H9 (cell line): ENCODE data around the gene KLF14. TPM values are rescaled to one million over a fixed set of nuclear protein-coding genes. Genes with fewer than 3 reads are reported as not detected.

Source experiments
- DNase-seq: peaks from one replicate; pipeline ENCODE4 v3.0.0-alpha.2; 2017
- H2AFZ ChIP-seq: one replicate; pipeline ENCODE4 v1.6.1; 2013; ENCODE audit warnings: mild to moderate bottlenecking, low read length, control low read depth, moderate library complexity
- H2AK5ac ChIP-seq: 2 replicates; pipeline ENCODE4 v1.6.1; 2013; ENCODE audit warnings: low read length, control low read depth, mixed read lengths; ENCODE audit not compliant: insufficient read length
- H2BK120ac ChIP-seq: one replicate; pipeline ENCODE4 v1.6.1; 2013; ENCODE audit warnings: low read depth, mild to moderate bottlenecking, low read length, control low read depth, inconsistent platforms; ENCODE audit not compliant: poor library complexity, severe bottlenecking
- H2BK12ac ChIP-seq: 2 replicates; pipeline ENCODE4 v1.6.1; 2013; ENCODE audit warnings: low read length, control low read depth, mixed read lengths, low read depth; ENCODE audit not compliant: insufficient read length
- H2BK15ac ChIP-seq: 2 replicates; pipeline ENCODE4 v1.6.1; 2013; ENCODE audit warnings: low read depth, low read length, control low read depth
- H2BK20ac ChIP-seq: one replicate; pipeline ENCODE4 v1.6.1; 2013; ENCODE audit warnings: low read depth, mild to moderate bottlenecking, low read length, control low read depth, inconsistent platforms; ENCODE audit not compliant: poor library complexity, severe bottlenecking
- H2BK5ac ChIP-seq: 2 replicates; pipeline ENCODE4 v1.6.1; 2013; ENCODE audit warnings: low read length, control low read depth, mixed read lengths; ENCODE audit not compliant: insufficient read length
- H3K14ac ChIP-seq: 2 replicates; pipeline ENCODE4 v1.6.1; 2013; ENCODE audit warnings: low read length, control low read depth; ENCODE audit not compliant: insufficient read depth
- H3K18ac ChIP-seq: 2 replicates; pipeline ENCODE4 v1.6.1; 2013; ENCODE audit warnings: low read depth, mild to moderate bottlenecking, mixed read lengths, low read length, control low read depth; ENCODE audit not compliant: insufficient read length
- H3K23ac ChIP-seq: 2 replicates; pipeline ENCODE4 v1.6.1; 2013; ENCODE audit warnings: low read length, control low read depth, mixed read lengths, low read depth; ENCODE audit not compliant: insufficient read length
- H3K23me2 ChIP-seq: 2 replicates; pipeline ENCODE4 v1.6.1; 2013; ENCODE audit warnings: low read depth, mild to moderate bottlenecking, mixed read lengths, low read length, control low read depth; ENCODE audit not compliant: insufficient read length, poor library complexity, severe bottlenecking
- H3K27ac ChIP-seq: 2 replicates; pipeline ENCODE4 v1.5.1; 2013; ENCODE audit warnings: low read length, control low read depth, mixed read lengths, low read depth; ENCODE audit not compliant: insufficient read length
- H3K27me3 ChIP-seq: 2 replicates; pipeline ENCODE4 v1.6.1; 2013; ENCODE audit warnings: low read length, control low read depth, inconsistent platforms; ENCODE audit not compliant: insufficient read depth
- H3K4ac ChIP-seq: 2 replicates; pipeline ENCODE4 v1.6.1; 2013; ENCODE audit warnings: low read depth, mild to moderate bottlenecking, control low read depth, inconsistent platforms, low read length, moderate library complexity
- H3K4me1 ChIP-seq: 2 replicates; pipeline ENCODE4 v1.6.1; 2013; ENCODE audit warnings: low read length, control low read depth, inconsistent platforms; ENCODE audit not compliant: insufficient read depth
- H3K4me2 ChIP-seq: 2 replicates; pipeline ENCODE4 v1.6.1; 2013; ENCODE audit warnings: low read length, control low read depth, mixed read lengths; ENCODE audit not compliant: insufficient read length, insufficient read depth
- H3K56ac ChIP-seq: 2 replicates; pipeline ENCODE4 v1.6.1; 2013; ENCODE audit warnings: low read depth, mild to moderate bottlenecking, mixed read lengths, low read length, control low read depth; ENCODE audit not compliant: insufficient read length
- H3K79me1 ChIP-seq: 2 replicates; pipeline ENCODE4 v1.6.1; 2013; ENCODE audit warnings: low read depth, mild to moderate bottlenecking, moderate library complexity, low read length, control low read depth, inconsistent platforms; ENCODE audit not compliant: insufficient read depth, poor library complexity, severe bottlenecking
- H3K79me2 ChIP-seq: 2 replicates; pipeline ENCODE4 v1.6.1; 2013; ENCODE audit warnings: low read length, control low read depth, inconsistent platforms; ENCODE audit not compliant: insufficient read depth
- H3K9ac ChIP-seq: 2 replicates; pipeline ENCODE4 v1.6.1; 2013; ENCODE audit warnings: low read length, control low read depth, mixed read lengths; ENCODE audit not compliant: insufficient read length; ENCODE audit errors: extremely low read depth
- H3K9me3 ChIP-seq: one replicate; pipeline ENCODE4 v1.6.1; 2013; ENCODE audit warnings: low read depth, low read length, inconsistent platforms; ENCODE audit not compliant: control insufficient read depth
- H3T11ph ChIP-seq: one replicate; pipeline ENCODE4 v1.6.1; 2013; ENCODE audit warnings: mild to moderate bottlenecking, low read length, control low read depth, inconsistent platforms
- H4K20me1 ChIP-seq: one replicate; pipeline ENCODE4 v1.6.1; 2013; ENCODE audit not compliant: control insufficient read depth, insufficient read length, insufficient read depth
- H4K5ac ChIP-seq: 2 replicates; pipeline ENCODE4 v1.6.1; 2013; ENCODE audit warnings: low read depth, mild to moderate bottlenecking, mixed read lengths, low read length, control low read depth; ENCODE audit not compliant: insufficient read length
- H4K8ac ChIP-seq: replicated peaks from 2 replicates; pipeline ENCODE4 v1.6.1; 2013; ENCODE audit warnings: low read length, control low read depth, mixed read lengths, low read depth; ENCODE audit not compliant: insufficient read length
- H4K91ac ChIP-seq: 2 replicates; pipeline ENCODE4 v1.6.1; 2013; ENCODE audit warnings: low read depth, mild to moderate bottlenecking, moderate library complexity, mixed read lengths, low read length, control low read depth; ENCODE audit not compliant: insufficient read length
- H3K27ac Mint-ChIP-seq, 3 experiments: 2 replicates in 2 of 3; 3 replicates in 1 of 3; pipeline ENCODE4 v1.8.0; 2020 to 2021; ENCODE audit warnings: mixed read lengths in 3 of 3, mild to moderate bottlenecking in 1 of 3, moderate library complexity in 1 of 3
- H3K27me3 Mint-ChIP-seq: 2 replicates; pipeline ENCODE4 v1.8.0; 2021; ENCODE audit warnings: low read depth, mild to moderate bottlenecking, moderate library complexity, mixed read lengths
- H3K36me3 Mint-ChIP-seq, 3 experiments: 2 replicates in 2 of 3; 3 replicates in 1 of 3; pipeline ENCODE4 v1.8.0; 2020 to 2021; ENCODE audit warnings: low read depth in 3 of 3, mixed read lengths in 3 of 3; ENCODE audit not compliant: insufficient read depth in 1 of 3
- H3K4me1 Mint-ChIP-seq, 2 experiments: 2 replicates each; pipeline ENCODE4 v1.8.0; 2020; ENCODE audit warnings: mixed read lengths in 2 of 2
- H3K4me3 Mint-ChIP-seq, 2 experiments: 2 replicates in 1 of 2; 3 replicates in 1 of 2; pipeline ENCODE4 v1.8.0; 2020 to 2021; ENCODE audit warnings: mild to moderate bottlenecking in 2 of 2, mixed read lengths in 2 of 2, moderate library complexity in 1 of 2
- H3K9me3 Mint-ChIP-seq, 2 experiments: 2 replicates in 1 of 2; 3 replicates in 1 of 2; pipeline ENCODE4 v1.8.0; 2020; ENCODE audit warnings: mild to moderate bottlenecking in 2 of 2, mixed read lengths in 2 of 2, moderate library complexity in 1 of 2
- WGBS: extraction: QIAGEN DNeasy Blood & Tissue Kit; methylation state at CpG from one replicate; pipeline ENCODE4 v1.1.7; 2013; ENCODE audit warnings: missing lambda C conversion rate, low lambda C conversion rate, mixed read lengths; ENCODE audit not compliant: insufficient read length; ENCODE audit errors: extremely low coverage; 5-methylcytosine and 5-hydroxymethylcytosine counted together
- total RNA-seq: library from RNA; stranded (reverse); gene quantifications from 2 replicates; pipeline ENCODE4 v1.2.1, GENCODE V29; 2021
- TF ChIP-seq, protein P1 (sequence below): fragments of 200-600 bp; sonication (generic); conservative IDR thresholded peaks from 3 replicates; pipeline ENCODE4 v1.8.0; 2021; ENCODE audit warnings: antibody characterized with exemption, mild to moderate bottlenecking

KLF14 gene
- total RNA-seq, 1 experiment from 2014 or later, result not detected

- H2BK15ac ChIP-seq, result no peak overlapping the region
- Mint-ChIP-seq H3K9me3 (no peaks in the 10 kb centered on the region), H3K27ac (no peak overlapping the region), H3K27me3 (peaks cover 1% of the 10 kb centered on the region; the same call in 1 of the 2 replicates), H3K4me1 (0 out of 4 replicates have a peak, but pooled peaks cover 0 to 2% of the 10 kb centered on the region in 2 experiments), H3K36me3 (no peaks in the 10 kb centered on the region), H3K4me3 (no peak overlapping the region)
- no peak overlapping the region for H3K56ac ChIP-seq
- TF ChIP-seq, protein P1, sequence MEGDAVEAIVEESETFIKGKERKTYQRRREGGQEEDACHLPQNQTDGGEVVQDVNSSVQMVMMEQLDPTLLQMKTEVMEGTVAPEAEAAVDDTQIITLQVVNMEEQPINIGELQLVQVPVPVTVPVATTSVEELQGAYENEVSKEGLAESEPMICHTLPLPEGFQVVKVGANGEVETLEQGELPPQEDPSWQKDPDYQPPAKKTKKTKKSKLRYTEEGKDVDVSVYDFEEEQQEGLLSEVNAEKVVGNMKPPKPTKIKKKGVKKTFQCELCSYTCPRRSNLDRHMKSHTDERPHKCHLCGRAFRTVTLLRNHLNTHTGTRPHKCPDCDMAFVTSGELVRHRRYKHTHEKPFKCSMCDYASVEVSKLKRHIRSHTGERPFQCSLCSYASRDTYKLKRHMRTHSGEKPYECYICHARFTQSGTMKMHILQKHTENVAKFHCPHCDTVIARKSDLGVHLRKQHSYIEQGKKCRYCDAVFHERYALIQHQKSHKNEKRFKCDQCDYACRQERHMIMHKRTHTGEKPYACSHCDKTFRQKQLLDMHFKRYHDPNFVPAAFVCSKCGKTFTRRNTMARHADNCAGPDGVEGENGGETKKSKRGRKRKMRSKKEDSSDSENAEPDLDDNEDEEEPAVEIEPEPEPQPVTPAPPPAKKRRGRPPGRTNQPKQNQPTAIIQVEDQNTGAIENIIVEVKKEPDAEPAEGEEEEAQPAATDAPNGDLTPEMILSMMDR, result peak; percentile 86
- DNase-seq, result no peak
- no peak overlapping the region for H2BK5ac ChIP-seq
- H3K79me1 ChIP-seq, result no peaks in the 10 kb centered on the region
- H3K4ac ChIP-seq, result no peak overlapping the region
- H3K18ac ChIP-seq, result no peak overlapping the region
- no peak overlapping the region for H4K5ac ChIP-seq
- H3K4me1 ChIP-seq, result no peaks in the 10 kb centered on the region; the same call in 1 of the 2 replicates
- no peaks in the 10 kb centered on the region for H3K23me2 ChIP-seq
- H2AK5ac ChIP-seq, result no peak overlapping the region
- no peak overlapping the region for H3K9ac ChIP-seq
- no peak overlapping the region for H2BK20ac ChIP-seq
- H3K9me3 ChIP-seq, result no peaks in the 10 kb centered on the region
- no CpG with 5 or more reads among the region's 2 CpGs for WGBS
- H3T11ph ChIP-seq, result no peak overlapping the region
- H4K20me1 ChIP-seq, result no peaks in the 10 kb centered on the region
- H3K27ac ChIP-seq, result no peak overlapping the region
- H3K23ac ChIP-seq, result no peak overlapping the region
- no peak overlapping the region for H2BK120ac ChIP-seq
- H2AFZ ChIP-seq, result no peak overlapping the region
- H3K27me3 ChIP-seq, result no peaks in the 10 kb centered on the region
- no peak overlapping the region for H4K91ac ChIP-seq
- no peak overlapping the region for H3K14ac ChIP-seq
- H4K8ac ChIP-seq, result no peak overlapping the region
- no peak overlapping the region for H3K4me2 ChIP-seq
- H3K79me2 ChIP-seq, result no peaks in the 10 kb centered on the region
- no peak overlapping the region for H2BK12ac ChIP-seq
These were observed 24.5 kb upstream of the KLF14 start for GRCh38 chr7:130758429-130759056.
